Skeletal muscle satellite cell (primary cell): Measurements from ENCODE around the gene RPRD1B.
"Not testable (repeated sequence)": the region's sequence is repeated elsewhere in the genome, so short reads cannot be mapped to it uniquely, and the experiment has no call there.

Source experiments
- H3K27me3 ChIP-seq: 2 replicates; pipeline ENCODE4 v1.7.0; 2013; ENCODE audit warnings: low read length; ENCODE audit not compliant: control insufficient read depth, insufficient read depth
- H3K36me3 ChIP-seq: 2 replicates; pipeline ENCODE4 v1.7.0; 2013; ENCODE audit warnings: mild to moderate bottlenecking, control low read depth, low read length; ENCODE audit not compliant: insufficient read depth
- H3K4me1 ChIP-seq: 2 replicates; pipeline ENCODE4 v1.7.0; 2013; ENCODE audit warnings: low read length; ENCODE audit not compliant: control insufficient read depth, insufficient read depth
- H3K4me2 ChIP-seq: 2 replicates; pipeline ENCODE4 v1.7.0; 2013; ENCODE audit warnings: mild to moderate bottlenecking, low read length
- H3K4me3 ChIP-seq: 2 replicates; pipeline ENCODE4 v1.7.0; 2013; ENCODE audit warnings: low read length
- H3K9ac ChIP-seq: 2 replicates; pipeline ENCODE4 v1.7.0; 2013; ENCODE audit warnings: mild to moderate bottlenecking, low read depth, low read length, moderate library complexity
- H3K9me3 ChIP-seq: replicated peaks from 2 replicates; pipeline ENCODE4 v1.7.0; 2013; ENCODE audit warnings: mild to moderate bottlenecking, control low read depth, low read length

The RPRD1B gene

GRCh38 chr20:38004416-38004815 is 29.1 kb upstream of the RPRD1B start:
- no peaks in the 10 kb centered on the region for H3K27me3 ChIP-seq
- H3K4me2 ChIP-seq = no peak overlapping the region
- no peak overlapping the region for H3K9ac ChIP-seq
- H3K4me1 ChIP-seq = peaks cover 20% of the 10 kb centered on the region
- peaks cover 16% of the 10 kb centered on the region for H3K36me3 ChIP-seq
- no peak overlapping the region for H3K4me3 ChIP-seq
- H3K9me3 ChIP-seq = no peaks in the 10 kb centered on the region

GRCh38 chr20:38005903-38006302 is 27.6 kb upstream of the RPRD1B start:
- no peaks in the 10 kb centered on the region for H3K27me3 ChIP-seq
- H3K4me1 ChIP-seq = peaks cover 14% of the 10 kb centered on the region
- H3K36me3 ChIP-seq = peaks cover 12% of the 10 kb centered on the region
- H3K9ac ChIP-seq = no peak overlapping the region
- no peak overlapping the region for H3K4me2 ChIP-seq
- H3K4me3 ChIP-seq = no peak overlapping the region
- no peaks in the 10 kb centered on the region for H3K9me3 ChIP-seq

- Histone ChIP-seq H3K9me3 (no peaks in the 10 kb centered on the region), H3K4me2 (no peak overlapping the region), H3K27me3 (no peaks in the 10 kb centered on the region), H3K4me3 (no peak overlapping the region), H3K36me3 (peaks cover 19% of the 10 kb centered on the region), H3K4me1 (no peaks in the 10 kb centered on the region), H3K9ac (no peak overlapping the region)
Measured at GRCh38 chr20:38007526-38007925, 26.0 kb upstream of the RPRD1B start.

GRCh38 chr20:38008233-38008944 is 25.2 kb upstream of the RPRD1B start:
- H3K4me3 ChIP-seq = no peak overlapping the region
- H3K9ac ChIP-seq = no peak overlapping the region
- no peaks in the 10 kb centered on the region for H3K27me3 ChIP-seq
- no peaks in the 10 kb centered on the region for H3K4me1 ChIP-seq
- peaks cover 26% of the 10 kb centered on the region for H3K36me3 ChIP-seq
- H3K4me2 ChIP-seq = no peak overlapping the region
- no peaks in the 10 kb centered on the region for H3K9me3 ChIP-seq

DNA sequence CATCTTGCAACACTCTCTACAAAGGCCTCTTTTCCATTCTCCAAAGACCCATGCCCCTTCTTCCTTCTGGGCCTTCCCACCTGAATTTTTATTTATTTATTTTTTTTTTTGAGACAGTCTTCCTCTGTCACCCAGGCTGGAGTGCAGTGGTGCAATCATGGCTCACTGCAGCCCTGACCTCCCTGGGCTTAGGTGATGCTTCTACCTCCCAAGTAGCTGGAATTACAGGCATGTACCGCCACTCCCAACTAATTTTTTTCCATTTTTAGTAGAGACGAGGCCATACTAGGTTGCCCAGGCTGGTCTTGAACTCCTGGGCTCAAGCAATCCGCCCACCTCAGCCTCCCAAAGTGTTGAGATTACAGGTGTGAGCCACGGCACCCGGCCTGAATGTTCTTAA is 24.1 kb upstream of the RPRD1B start:
- not testable (repeated sequence) for H3K9ac ChIP-seq, H3K4me3 ChIP-seq, H3K4me2 ChIP-seq, H3K4me1 ChIP-seq, H3K27me3 ChIP-seq, H3K9me3 ChIP-seq
- peaks cover 31% of the 10 kb centered on the region for H3K36me3 ChIP-seq

DNA sequence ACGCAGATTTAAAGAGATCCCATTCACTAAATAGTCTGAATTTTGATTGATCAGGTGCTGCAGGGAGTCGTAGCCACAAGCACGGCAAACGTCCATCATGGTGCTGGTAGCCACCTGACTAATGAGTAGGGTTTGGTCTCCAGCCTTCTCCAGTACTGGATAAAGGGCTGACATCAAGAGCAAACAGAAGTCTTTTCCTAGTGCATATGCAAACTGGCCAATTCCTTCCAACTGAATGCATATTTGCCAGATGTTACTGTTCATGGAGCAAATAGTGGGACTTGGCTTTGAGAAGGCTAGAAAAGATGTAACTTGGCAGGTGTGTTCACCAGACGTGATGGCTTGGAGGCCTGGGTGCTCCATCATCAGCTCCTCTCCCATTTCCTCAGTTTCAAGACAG is 21.9 kb upstream of the RPRD1B start:
- no peak overlapping the region for H3K4me2 ChIP-seq
- H3K27me3 ChIP-seq = no peaks in the 10 kb centered on the region
- peaks cover 31% of the 10 kb centered on the region for H3K36me3 ChIP-seq
- no peak overlapping the region for H3K4me3 ChIP-seq
- H3K9ac ChIP-seq = no peak overlapping the region
- no peaks in the 10 kb centered on the region for H3K4me1 ChIP-seq
- no peaks in the 10 kb centered on the region for H3K9me3 ChIP-seq

DNA sequence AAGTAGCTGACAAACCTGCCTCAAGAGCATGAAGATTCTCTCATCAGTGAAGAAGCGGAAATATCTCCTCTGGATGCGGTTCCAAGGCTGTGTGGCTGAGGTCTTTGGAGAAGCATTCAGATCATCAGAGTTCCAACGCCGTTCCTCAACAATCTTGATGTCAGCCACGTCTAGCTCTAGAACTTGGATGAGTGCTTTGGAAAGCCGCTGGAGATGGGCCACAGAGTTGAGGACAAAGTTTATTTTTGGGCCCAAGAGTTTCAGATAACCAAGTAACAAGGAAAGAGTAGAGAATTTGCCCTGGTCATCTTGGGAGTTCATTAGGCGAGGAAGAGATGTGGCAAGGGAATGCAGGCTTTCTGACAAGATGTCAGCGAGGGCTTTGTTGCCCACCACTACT is 21.2 kb upstream of the RPRD1B start:
- peaks cover 36% of the 10 kb centered on the region for H3K36me3 ChIP-seq
- no peaks in the 10 kb centered on the region for H3K27me3 ChIP-seq
- no peak overlapping the region for H3K4me3 ChIP-seq

GRCh38 chr20:38013887-38014286 is 19.7 kb upstream of the RPRD1B start:
- Histone ChIP-seq H3K9ac (no peak overlapping the region), H3K4me3 (no peak overlapping the region), H3K4me2 (no peak overlapping the region), H3K27me3 (no peaks in the 10 kb centered on the region), H3K36me3 (peaks cover 50% of the 10 kb centered on the region), H3K9me3 (no peaks in the 10 kb centered on the region), H3K4me1 (no peaks in the 10 kb centered on the region)

More for the DNA sequence above, 21.2 kb upstream of the RPRD1B start:
- Histone ChIP-seq H3K4me2 (no peak overlapping the region), H3K4me1 (no peaks in the 10 kb centered on the region), H3K9ac (no peak overlapping the region), H3K9me3 (no peaks in the 10 kb centered on the region)

DNA sequence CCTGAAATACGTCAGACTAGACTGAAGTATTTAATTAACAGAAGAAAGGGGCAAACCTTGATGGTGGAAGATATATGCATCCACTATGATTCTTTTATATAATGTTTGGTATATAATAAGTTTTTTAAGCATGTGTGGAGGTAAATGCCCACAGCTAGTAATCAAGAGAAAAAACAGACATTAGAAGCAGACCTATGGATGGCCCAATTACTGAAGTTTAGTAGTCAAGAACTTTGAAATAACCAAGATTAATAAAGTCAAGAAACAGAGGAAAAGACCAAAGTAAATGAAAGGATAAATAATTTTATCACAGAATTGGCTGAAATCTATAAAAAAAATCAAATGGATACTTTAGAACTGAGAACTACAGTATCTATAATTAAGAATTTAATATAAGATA is 15.6 kb upstream of the RPRD1B start:
- Histone ChIP-seq H3K9ac (no peak overlapping the region), H3K4me2 (no peak overlapping the region), H3K4me1 (peaks cover 16% of the 10 kb centered on the region), H3K27me3 (no peaks in the 10 kb centered on the region), H3K4me3 (no peak overlapping the region), H3K9me3 (no peaks in the 10 kb centered on the region), H3K36me3 (peaks cover 27% of the 10 kb centered on the region)

- Histone ChIP-seq H3K9me3 (no peaks in the 10 kb centered on the region), H3K4me2 (no peak overlapping the region), H3K36me3 (peaks cover 24% of the 10 kb centered on the region), H3K4me1 (peaks cover 20% of the 10 kb centered on the region), H3K27me3 (no peaks in the 10 kb centered on the region), H3K9ac (no peak overlapping the region), H3K4me3 (no peak overlapping the region)
Measured at GRCh38 chr20:38018385-38018784, 15.2 kb upstream of the RPRD1B start.

- no peak overlapping the region for H3K4me2 ChIP-seq
Measured at GRCh38 chr20:38021087-38021772, 12.3 kb upstream of the RPRD1B start.

More at GRCh38 chr20:38021087-38021772, 12.3 kb upstream of the RPRD1B start:
- peaks cover 35% of the 10 kb centered on the region for H3K4me1 ChIP-seq
- H3K27me3 ChIP-seq = no peaks in the 10 kb centered on the region
- H3K9ac ChIP-seq = no peak overlapping the region
- H3K36me3 ChIP-seq = peaks cover 19% of the 10 kb centered on the region
- H3K9me3 ChIP-seq = no peaks in the 10 kb centered on the region
- no peak overlapping the region for H3K4me3 ChIP-seq
